Neural cell (in vitro differentiated cells): ENCODE data around the gene NFIA.

Source experiments
- EP300 ChIP-seq: fragments of 450-650 bp; conservative IDR thresholded peaks from 2 replicates; pipeline ENCODE4 v1.6.1; 2014; ENCODE audit warnings: antibody characterized with exemption, mild to moderate bottlenecking, moderate library complexity; ENCODE audit not compliant: poor library complexity, severe bottlenecking
- EZH2 ChIP-seq: fragments of 200-600, 300-800 bp; shearing (Covaris generic), sonication (generic); IDR thresholded peaks from 2 replicates; pipeline ENCODE4 v1.6.1; 2014; ENCODE audit warnings: antibody characterized with exemption, low read length, borderline replicate concordance, mild to moderate bottlenecking; ENCODE audit not compliant: insufficient read depth, poor library complexity, severe bottlenecking
- MXI1 ChIP-seq: fragments of 450-650 bp; conservative IDR thresholded peaks from 2 replicates; pipeline ENCODE4 v1.6.1; 2014; ENCODE audit warnings: antibody characterized with exemption, mild to moderate bottlenecking; ENCODE audit not compliant: poor library complexity, severe bottlenecking
- POLR2AphosphoS5 ChIP-seq: IDR thresholded peaks from 2 replicates; pipeline ENCODE4 v1.6.1; 2012
- RAD21 ChIP-seq: fragments of 450-650 bp; conservative IDR thresholded peaks from 2 replicates; pipeline ENCODE4 v1.6.1; 2014; ENCODE audit warnings: antibody characterized with exemption, mild to moderate bottlenecking, moderate library complexity
- SMC3 ChIP-seq: fragments of 450-650 bp; conservative IDR thresholded peaks from 2 replicates; pipeline ENCODE4 v1.6.1; 2014; ENCODE audit warnings: antibody characterized with exemption, mild to moderate bottlenecking, moderate library complexity; ENCODE audit not compliant: poor library complexity
- TAF1 ChIP-seq: IDR thresholded peaks from 2 replicates; pipeline ENCODE4 v1.6.1; 2012; ENCODE audit warnings: low read depth
- TF ChIP-seq, protein P1 (sequence below): fragments of 450-650 bp; IDR thresholded peaks from 2 replicates; pipeline ENCODE4 v1.5.1; 2014; ENCODE audit warnings: antibody characterized with exemption, mild to moderate bottlenecking, moderate library complexity; ENCODE audit not compliant: poor library complexity, severe bottlenecking
- TF ChIP-seq, protein P2 (sequence below): IDR thresholded peaks from 2 replicates; pipeline ENCODE4 v1.6.1; 2012; ENCODE audit warnings: borderline replicate concordance

DNA sequence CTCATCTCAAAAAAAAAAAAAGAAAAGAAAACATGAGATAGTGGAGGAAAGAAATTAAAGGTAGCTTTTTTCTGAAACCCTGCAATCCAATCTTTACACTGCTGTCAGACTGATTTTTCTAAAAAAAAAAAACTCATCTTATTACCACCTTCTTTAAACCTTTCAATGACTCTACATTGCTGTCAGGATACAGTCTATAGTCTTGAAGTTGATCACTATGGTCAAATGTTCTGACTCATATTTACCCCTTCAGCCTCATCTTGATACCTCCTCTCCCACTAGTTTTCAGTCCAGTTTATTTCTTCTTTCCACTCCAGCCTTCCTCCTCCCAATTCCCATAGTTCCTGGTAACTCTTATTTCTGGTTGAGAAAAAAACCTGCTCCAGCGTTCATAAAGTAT lies 17.7 kb upstream of the NFIA start:
- TF ChIP-seq, protein P1, sequence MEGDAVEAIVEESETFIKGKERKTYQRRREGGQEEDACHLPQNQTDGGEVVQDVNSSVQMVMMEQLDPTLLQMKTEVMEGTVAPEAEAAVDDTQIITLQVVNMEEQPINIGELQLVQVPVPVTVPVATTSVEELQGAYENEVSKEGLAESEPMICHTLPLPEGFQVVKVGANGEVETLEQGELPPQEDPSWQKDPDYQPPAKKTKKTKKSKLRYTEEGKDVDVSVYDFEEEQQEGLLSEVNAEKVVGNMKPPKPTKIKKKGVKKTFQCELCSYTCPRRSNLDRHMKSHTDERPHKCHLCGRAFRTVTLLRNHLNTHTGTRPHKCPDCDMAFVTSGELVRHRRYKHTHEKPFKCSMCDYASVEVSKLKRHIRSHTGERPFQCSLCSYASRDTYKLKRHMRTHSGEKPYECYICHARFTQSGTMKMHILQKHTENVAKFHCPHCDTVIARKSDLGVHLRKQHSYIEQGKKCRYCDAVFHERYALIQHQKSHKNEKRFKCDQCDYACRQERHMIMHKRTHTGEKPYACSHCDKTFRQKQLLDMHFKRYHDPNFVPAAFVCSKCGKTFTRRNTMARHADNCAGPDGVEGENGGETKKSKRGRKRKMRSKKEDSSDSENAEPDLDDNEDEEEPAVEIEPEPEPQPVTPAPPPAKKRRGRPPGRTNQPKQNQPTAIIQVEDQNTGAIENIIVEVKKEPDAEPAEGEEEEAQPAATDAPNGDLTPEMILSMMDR, result no peak
- TF ChIP-seq, protein P2, sequence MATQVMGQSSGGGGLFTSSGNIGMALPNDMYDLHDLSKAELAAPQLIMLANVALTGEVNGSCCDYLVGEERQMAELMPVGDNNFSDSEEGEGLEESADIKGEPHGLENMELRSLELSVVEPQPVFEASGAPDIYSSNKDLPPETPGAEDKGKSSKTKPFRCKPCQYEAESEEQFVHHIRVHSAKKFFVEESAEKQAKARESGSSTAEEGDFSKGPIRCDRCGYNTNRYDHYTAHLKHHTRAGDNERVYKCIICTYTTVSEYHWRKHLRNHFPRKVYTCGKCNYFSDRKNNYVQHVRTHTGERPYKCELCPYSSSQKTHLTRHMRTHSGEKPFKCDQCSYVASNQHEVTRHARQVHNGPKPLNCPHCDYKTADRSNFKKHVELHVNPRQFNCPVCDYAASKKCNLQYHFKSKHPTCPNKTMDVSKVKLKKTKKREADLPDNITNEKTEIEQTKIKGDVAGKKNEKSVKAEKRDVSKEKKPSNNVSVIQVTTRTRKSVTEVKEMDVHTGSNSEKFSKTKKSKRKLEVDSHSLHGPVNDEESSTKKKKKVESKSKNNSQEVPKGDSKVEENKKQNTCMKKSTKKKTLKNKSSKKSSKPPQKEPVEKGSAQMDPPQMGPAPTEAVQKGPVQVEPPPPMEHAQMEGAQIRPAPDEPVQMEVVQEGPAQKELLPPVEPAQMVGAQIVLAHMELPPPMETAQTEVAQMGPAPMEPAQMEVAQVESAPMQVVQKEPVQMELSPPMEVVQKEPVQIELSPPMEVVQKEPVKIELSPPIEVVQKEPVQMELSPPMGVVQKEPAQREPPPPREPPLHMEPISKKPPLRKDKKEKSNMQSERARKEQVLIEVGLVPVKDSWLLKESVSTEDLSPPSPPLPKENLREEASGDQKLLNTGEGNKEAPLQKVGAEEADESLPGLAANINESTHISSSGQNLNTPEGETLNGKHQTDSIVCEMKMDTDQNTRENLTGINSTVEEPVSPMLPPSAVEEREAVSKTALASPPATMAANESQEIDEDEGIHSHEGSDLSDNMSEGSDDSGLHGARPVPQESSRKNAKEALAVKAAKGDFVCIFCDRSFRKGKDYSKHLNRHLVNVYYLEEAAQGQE, result no peak
- no peak for TF ChIP-seq TAF1
- no peak for TF ChIP-seq EP300
- TF ChIP-seq POLR2AphosphoS5, result no peak
- TF ChIP-seq MXI1, result no peak
- TF ChIP-seq EZH2, result no peak
- no peak for TF ChIP-seq RAD21
- TF ChIP-seq SMC3, result no peak
